HG03175 (cell line): ENCODE measurements around the gene PALM.
"Not testable (repeated sequence)": the region's sequence is repeated elsewhere in the genome, so short reads cannot be mapped to it uniquely, and the experiment has no call there.

ENCODE experiments used
- ATAC-seq: cut with Tn5 transposase; IDR thresholded peaks from one replicate; pipeline ENCODE4 v1.9.1; 2021; ENCODE audit warnings: mild to moderate bottlenecking, moderate library complexity; ENCODE audit not compliant: unreplicated experiment

Gene PALM

GRCh38 chr19:729965-730668 is 21.4 kb downstream of the PALM start:
- ATAC-seq, result no peak

DNA sequence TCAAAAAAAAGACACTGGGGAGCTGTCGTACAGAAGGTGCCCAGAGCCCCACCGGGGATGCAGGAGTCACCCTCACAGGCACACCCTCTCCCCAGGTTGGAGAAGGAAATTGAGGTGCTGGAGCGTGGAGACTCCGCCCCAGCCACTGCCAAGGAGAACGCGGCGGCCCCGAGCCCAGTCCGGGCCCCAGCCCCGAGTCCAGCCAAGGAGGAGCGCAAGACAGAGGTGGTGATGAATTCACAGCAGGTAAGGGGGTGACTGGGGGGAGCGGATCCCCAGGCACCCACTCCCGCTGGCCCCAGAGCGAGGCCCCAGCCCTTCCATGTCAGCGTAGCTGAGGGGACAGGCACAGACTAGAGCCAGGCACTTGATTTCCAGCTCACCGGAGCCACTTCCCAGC is 22.3 kb downstream of the PALM start:
- ATAC-seq, result no peak

- no peak for ATAC-seq
These were observed 23.7 kb downstream of the PALM start for GRCh38 chr19:732148-733069.

DNA sequence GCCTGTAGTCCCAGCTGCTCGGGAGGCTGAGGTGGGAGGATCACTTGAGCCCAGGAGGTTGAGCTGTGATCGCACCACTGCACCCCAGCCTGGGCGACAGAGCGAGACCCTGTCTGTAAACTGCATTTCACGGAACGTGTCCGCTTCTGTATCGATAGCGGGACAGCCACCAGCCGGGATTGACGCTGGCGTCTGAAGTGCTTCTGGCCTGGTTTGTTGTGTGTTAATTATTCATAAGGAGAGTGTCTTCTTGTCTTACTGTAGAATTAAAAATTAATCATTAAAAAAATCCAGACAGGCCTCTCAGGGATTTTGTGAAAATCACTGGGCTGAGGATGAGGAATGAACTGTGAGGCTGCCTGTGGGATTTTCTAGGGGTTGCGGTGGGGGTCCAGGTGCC is 26.0 kb downstream of the PALM start:
- ATAC-seq, result no peak

- ATAC-seq, result no peak
These were observed 27.4 kb downstream of the PALM start for GRCh38 chr19:736125-736524.

GRCh38 chr19:737591-738093 is 28.9 kb downstream of the PALM start:
- ATAC-seq, result no peak

GRCh38 chr19:738509-739128 is 29.9 kb downstream of the PALM start:
- no peak for ATAC-seq

- no peak for ATAC-seq
These were observed 31.4 kb downstream of the PALM start for GRCh38 chr19:739998-740715.

- not testable (repeated sequence) for ATAC-seq
These were observed 32.2 kb downstream of the PALM start for GRCh38 chr19:740816-741505.

GRCh38 chr19:741506-742131 is 32.9 kb downstream of the PALM start:
- no peak for ATAC-seq

GRCh38 chr19:742540-743075 is 33.9 kb downstream of the PALM start:
- ATAC-seq, result no peak

DNA sequence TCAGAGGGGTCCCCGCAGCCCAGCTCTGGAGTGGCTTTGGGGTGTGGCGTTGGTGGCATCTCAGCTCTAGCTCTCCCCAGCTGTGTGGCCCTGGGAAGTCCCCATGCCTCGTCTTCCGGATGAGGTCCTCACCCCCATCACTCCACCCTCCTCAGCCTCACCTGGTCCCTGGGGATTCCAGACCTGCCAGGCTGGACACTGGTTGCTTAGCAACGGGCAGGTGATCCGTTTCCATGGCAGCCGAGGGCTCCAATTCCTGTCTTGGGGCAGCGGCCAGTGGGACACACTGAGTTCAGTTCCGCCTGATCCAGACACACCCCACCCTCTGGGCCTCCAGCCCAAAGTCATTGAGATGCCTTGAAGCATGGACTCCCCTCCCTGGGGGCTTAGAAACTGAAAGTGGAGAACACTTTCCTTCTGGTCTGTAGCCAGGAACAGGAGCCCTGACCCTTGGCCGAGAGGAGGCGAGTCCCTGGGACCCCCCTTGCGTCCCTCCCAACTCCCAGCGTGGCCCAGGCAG is 34.5 kb downstream of the PALM start:
- ATAC-seq, result no peak

DNA sequence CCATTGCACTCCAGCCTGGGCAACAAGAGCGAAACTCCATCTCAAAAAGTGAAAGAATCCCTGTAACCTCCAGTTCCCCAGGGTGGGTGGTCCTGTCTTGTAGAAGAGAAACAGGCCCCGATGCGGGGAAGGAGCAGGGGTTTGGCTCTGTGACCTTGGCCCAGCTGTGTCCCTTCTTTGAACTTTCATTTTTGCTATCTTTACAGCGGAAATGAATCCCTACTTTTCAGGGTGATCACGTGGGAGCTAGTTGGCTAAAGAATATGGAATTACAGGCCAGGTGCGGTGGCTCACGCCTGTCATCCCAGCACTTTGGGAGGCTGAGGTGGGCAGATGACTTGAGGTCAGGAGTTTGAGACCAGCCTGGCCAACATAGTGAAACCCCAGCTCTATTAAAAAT is 36.4 kb downstream of the PALM start:
- not testable (repeated sequence) for ATAC-seq

GRCh38 chr19:746208-746819 is 37.6 kb downstream of the PALM start:
- no peak for ATAC-seq

GRCh38 chr19:746956-747355 is 38.2 kb downstream of the PALM start:
- no peak for ATAC-seq

GRCh38 chr19:747432-748273 is 38.9 kb downstream of the PALM start:
- no peak for ATAC-seq

GRCh38 chr19:748274-748598 is 39.5 kb downstream of the PALM start:
- no peak for ATAC-seq

DNA sequence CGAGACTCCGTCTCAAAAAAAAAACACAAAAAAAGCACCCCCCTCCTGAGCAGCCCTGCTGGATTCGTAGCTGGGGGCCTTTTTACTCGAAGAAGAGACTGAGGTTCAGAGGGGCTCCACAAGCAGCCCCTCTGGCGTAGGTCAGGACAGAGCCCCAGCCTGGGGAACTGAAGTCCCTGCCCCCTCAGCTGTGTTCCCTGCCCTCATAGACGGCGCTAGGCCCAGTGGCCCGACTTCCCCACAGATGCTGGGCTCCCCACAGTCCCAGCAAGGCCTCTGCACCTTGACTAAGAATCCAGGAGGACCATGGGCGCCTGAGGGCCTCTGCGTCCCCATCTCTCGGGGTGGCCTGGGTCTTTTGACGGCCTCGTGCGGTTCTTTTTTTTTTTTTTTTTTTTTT is 41.1 kb downstream of the PALM start:
- ATAC-seq, result no peak
